ENCODE results near the gene UGT1A7.

Gene UGT1A7

GRCh38 chr2:233766416-233766815, 84.7 kb downstream of the UGT1A7 start:
- no peak for TF ChIP-seq CTCF (conservative IDR thresholded peaks at IDR 0.05; ENCODE audit: low read depth, low read length)
- DNase-seq (ENCODE audit: low read depth) = no peak
- no peak overlapping the region for H3K4me3 ChIP-seq (ENCODE audit: low read length)

GRCh38 chr2:233768076-233768475, 86.4 kb downstream of the UGT1A7 start:
- TF ChIP-seq CTCF (conservative IDR thresholded peaks at IDR 0.05; ENCODE audit: low read depth, low read length) = no peak
- no peak for DNase-seq (ENCODE audit: low read depth)
- no peak overlapping the region for H3K4me3 ChIP-seq (ENCODE audit: low read length)

- TF ChIP-seq CTCF (conservative IDR thresholded peaks at IDR 0.05; ENCODE audit: low read depth, low read length) = no peak
- no peak overlapping the region for H3K4me3 ChIP-seq (ENCODE audit: low read length)
- DNase-seq (ENCODE audit: low read depth) = no peak
These were observed 87.6 kb downstream of the UGT1A7 start for GRCh38 chr2:233769260-233769659.

- TF ChIP-seq CTCF (conservative IDR thresholded peaks at IDR 0.05; ENCODE audit: low read depth, low read length) = no peak
- H3K4me3 ChIP-seq (ENCODE audit: low read length) = no peak overlapping the region
- no peak for DNase-seq (ENCODE audit: low read depth)
These were observed 90.5 kb downstream of the UGT1A7 start for GRCh38 chr2:233772153-233772552.

GRCh38 chr2:233772583-233772982, 90.9 kb downstream of the UGT1A7 start:
- H3K4me3 ChIP-seq (ENCODE audit: low read length) = no peak overlapping the region
- TF ChIP-seq CTCF (conservative IDR thresholded peaks at IDR 0.05; ENCODE audit: low read depth, low read length) = no peak
- no peak for DNase-seq (ENCODE audit: low read depth)

GRCh38 chr2:233773854-233774253, 92.2 kb downstream of the UGT1A7 start:
- no peak for TF ChIP-seq CTCF (conservative IDR thresholded peaks at IDR 0.05; ENCODE audit: low read depth, low read length)
- DNase-seq (ENCODE audit: low read depth) = no peak
- no peak overlapping the region for H3K4me3 ChIP-seq (ENCODE audit: low read length)

- no peak for TF ChIP-seq CTCF (conservative IDR thresholded peaks at IDR 0.05; ENCODE audit: low read depth, low read length)
- DNase-seq (ENCODE audit: low read depth) = no peak
- H3K4me3 ChIP-seq (ENCODE audit: low read length) = no peak overlapping the region
These were observed 93.7 kb downstream of the UGT1A7 start for GRCh38 chr2:233775414-233775813.

All from retinal pigment epithelial cell (primary cell).